ENCODE results near the gene ITGB7.

DNA sequence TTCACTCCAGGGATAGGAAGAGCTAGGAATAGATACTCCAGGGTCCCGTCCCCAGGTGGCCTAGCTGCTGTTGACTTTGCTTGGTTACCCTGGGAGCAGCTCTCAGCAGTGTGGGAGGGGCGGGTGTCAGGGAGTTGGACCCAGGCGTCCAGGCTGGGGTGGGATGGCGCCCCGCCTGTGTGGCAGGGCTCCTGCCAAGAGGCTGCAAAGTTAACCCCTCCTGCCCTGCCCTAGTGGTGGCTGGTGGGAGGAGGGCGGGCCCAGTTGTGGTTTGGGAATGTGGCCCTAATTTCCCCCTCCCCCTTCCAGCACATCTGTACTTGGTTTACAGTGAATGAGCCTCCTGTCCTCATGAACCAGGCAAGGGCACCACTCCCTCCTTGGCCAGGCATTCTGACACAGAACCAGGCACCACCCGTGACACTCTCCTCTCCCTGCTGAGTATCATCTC lies 26.6 kb upstream of the ITGB7 start:
- no peak for TF ChIP-seq CTCF (conservative IDR thresholded peaks at IDR 0.05; ENCODE audit: low read depth, low read length)
- TF ChIP-seq EZH2 (IDR thresholded peaks at IDR 0.05; ENCODE audit: low read length, unreplicated experiment): no peak
- no peak for TF ChIP-seq EZH2phosphoT487 (IDR thresholded peaks at IDR 0.05; ENCODE audit: borderline replicate concordance, low read length)
